HepG2 (cell line): ENCODE data around the gene ZNF511. TPM values are rescaled to one million over a fixed set of nuclear protein-coding genes. Genes with fewer than 3 reads are reported as not detected.

Experiments used
- ELF1 ChIP-seq: sonication (generic); formaldehyde crosslinking; IDR thresholded peaks from 2 replicates; pipeline ENCODE4 v1.4.0; 2020; ENCODE audit warnings: missing genetic modification reagents
- ELF4 ChIP-seq: sonication (generic); formaldehyde crosslinking; IDR thresholded peaks from 2 replicates; pipeline ENCODE4 v1.5.0; 2020; ENCODE audit warnings: missing genetic modification reagents, mild to moderate bottlenecking, moderate library complexity, borderline replicate concordance
- HNRNPL ChIP-seq: fragments of 200-400 bp; formaldehyde crosslinking; IDR thresholded peaks from 2 replicates; pipeline ENCODE4 v1.6.1; 2017; ENCODE audit warnings: mild to moderate bottlenecking, low read depth, low read length
- NR3C1 ChIP-seq: sonication (generic); formaldehyde crosslinking; IDR thresholded peaks from 2 replicates; pipeline ENCODE4 v1.4.0; 2020; ENCODE audit warnings: missing genetic modification reagents
- PLRG1 ChIP-seq: fragments of 450-650 bp; conservative IDR thresholded peaks from 2 replicates; pipeline ENCODE4 v1.6.1; 2016
- SNAI1 ChIP-seq: sonication (generic); formaldehyde crosslinking; IDR thresholded peaks from 2 replicates; pipeline ENCODE4 v1.5.0; 2020; ENCODE audit warnings: mild to moderate bottlenecking, missing genetic modification reagents, borderline replicate concordance
- XBP1 ChIP-seq: sonication (generic); formaldehyde crosslinking; IDR thresholded peaks from 2 replicates; pipeline ENCODE4 v1.5.0; 2020; ENCODE audit warnings: missing genetic modification reagents
- ZBTB39 ChIP-seq: sonication (generic); formaldehyde crosslinking; IDR thresholded peaks from 2 replicates; pipeline ENCODE4 v1.5.0; 2020; ENCODE audit warnings: missing genetic modification reagents
- ZNF17 ChIP-seq: sonication (generic); formaldehyde crosslinking; IDR thresholded peaks from 2 replicates; pipeline ENCODE4 v1.5.0; 2020; ENCODE audit warnings: mild to moderate bottlenecking, missing genetic modification reagents
- ZNF496 ChIP-seq: sonication (generic); formaldehyde crosslinking; IDR thresholded peaks from 2 replicates; pipeline ENCODE4 v1.8.1; 2023; ENCODE audit warnings: mild to moderate bottlenecking, moderate library complexity, missing genetic modification reagents; ENCODE audit not compliant: insufficient replicate concordance
- ZNF781 ChIP-seq: sonication (generic); formaldehyde crosslinking; IDR thresholded peaks from 2 replicates; pipeline ENCODE4 v1.5.1; 2020; ENCODE audit warnings: borderline replicate concordance, mild to moderate bottlenecking, missing genetic modification reagents; ENCODE audit errors: not compliant biosample characterization
- polyA plus RNA-seq, 8 experiments: library from polyadenylated mRNA; depleted of rRNA in 3 of 8; stranded (reverse) in 7 of 8; unstranded in 1 of 8; fragments of >200 nt; fragmentation: Illumina TruSeq in 4 of 8; extraction: Trizol in 4 of 8; gene quantifications; 2 replicates each; pipeline versions ENCODE4 v1.2.1 to v1.2.3, GENCODE V29; 2011 to 2016; ENCODE audit warnings: low read depth in 4 of 8, missing spikeins in 1 of 8, mixed read lengths in 1 of 8; ENCODE audit not compliant: insufficient read depth in 1 of 8
- total RNA-seq, 5 experiments: library from RNA; depleted of rRNA; stranded (reverse); fragments of >200 nt; fragmentation: Illumina TruSeq; extraction: Trizol; gene quantifications; 2 replicates each; pipeline ENCODE4 v1.2.3, GENCODE V29; 2016; ENCODE audit warnings: low read depth in 1 of 5
- TF ChIP-seq, protein P1 (sequence below), 2 experiments: IDR thresholded peaks; 2 replicates each; pipeline ENCODE4 v1.6.1; 2011 to 2012; ENCODE audit warnings: low read length in 2 of 2, borderline replicate concordance in 1 of 2, low read depth in 1 of 2, mild to moderate bottlenecking in 1 of 2, moderate library complexity in 1 of 2
- TF ChIP-seq, protein P2 (sequence below): sonication (generic); formaldehyde crosslinking; IDR thresholded peaks from 2 replicates; pipeline ENCODE4 v1.4.0; 2020; ENCODE audit warnings: missing genetic modification reagents
- TF ChIP-seq, protein P3 (sequence below): sonication (generic); formaldehyde crosslinking; IDR thresholded peaks from 2 replicates; pipeline ENCODE4 v1.4.0; 2020; ENCODE audit warnings: missing genetic modification reagents
- TF ChIP-seq, protein P4 (sequence below): sonication (generic); formaldehyde crosslinking; conservative IDR thresholded peaks from 2 replicates; pipeline ENCODE4 v1.8.1; 2023; ENCODE audit warnings: missing genetic modification reagents

The ZNF511 gene
- total and polyA plus RNA-seq, 2 of the 13 experiments (the other 11 are each of a cell fraction or from before 2014, with no cell fraction given), result 35.6 to 66.4 TPM

DNA sequence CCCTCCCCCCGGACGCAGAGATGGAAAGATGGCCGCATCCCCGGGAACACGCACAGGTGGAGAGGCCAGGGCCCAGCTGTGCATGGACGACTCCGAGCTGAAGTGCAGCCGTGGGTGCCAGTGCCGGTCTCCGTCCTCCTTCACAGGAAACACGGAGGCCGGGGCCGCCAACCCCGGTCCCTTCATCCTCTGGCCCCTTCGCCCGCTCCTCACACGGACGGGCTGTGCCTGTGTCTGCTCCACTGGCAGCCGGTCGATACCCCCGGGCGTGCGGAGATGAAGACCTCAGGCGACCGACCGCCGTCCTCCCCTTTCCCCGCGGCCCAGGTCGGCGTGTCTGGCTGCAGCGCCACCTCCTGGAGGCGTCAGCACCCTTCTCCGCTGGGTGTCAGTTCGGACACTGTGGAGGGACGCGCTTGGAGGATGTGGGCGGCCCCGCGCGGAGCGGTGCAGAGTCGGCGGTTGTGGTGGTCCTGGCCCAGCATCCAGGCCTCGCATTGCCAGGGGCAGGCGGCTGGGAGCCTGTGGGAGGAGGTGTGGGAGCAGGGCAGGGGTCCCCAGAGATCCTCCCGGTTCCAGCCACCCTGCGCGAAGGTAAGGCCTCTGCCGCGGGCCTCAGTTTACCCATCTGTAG, 9.9 kb downstream of the ZNF511 start (continued):
- TF ChIP-seq, protein P1, sequence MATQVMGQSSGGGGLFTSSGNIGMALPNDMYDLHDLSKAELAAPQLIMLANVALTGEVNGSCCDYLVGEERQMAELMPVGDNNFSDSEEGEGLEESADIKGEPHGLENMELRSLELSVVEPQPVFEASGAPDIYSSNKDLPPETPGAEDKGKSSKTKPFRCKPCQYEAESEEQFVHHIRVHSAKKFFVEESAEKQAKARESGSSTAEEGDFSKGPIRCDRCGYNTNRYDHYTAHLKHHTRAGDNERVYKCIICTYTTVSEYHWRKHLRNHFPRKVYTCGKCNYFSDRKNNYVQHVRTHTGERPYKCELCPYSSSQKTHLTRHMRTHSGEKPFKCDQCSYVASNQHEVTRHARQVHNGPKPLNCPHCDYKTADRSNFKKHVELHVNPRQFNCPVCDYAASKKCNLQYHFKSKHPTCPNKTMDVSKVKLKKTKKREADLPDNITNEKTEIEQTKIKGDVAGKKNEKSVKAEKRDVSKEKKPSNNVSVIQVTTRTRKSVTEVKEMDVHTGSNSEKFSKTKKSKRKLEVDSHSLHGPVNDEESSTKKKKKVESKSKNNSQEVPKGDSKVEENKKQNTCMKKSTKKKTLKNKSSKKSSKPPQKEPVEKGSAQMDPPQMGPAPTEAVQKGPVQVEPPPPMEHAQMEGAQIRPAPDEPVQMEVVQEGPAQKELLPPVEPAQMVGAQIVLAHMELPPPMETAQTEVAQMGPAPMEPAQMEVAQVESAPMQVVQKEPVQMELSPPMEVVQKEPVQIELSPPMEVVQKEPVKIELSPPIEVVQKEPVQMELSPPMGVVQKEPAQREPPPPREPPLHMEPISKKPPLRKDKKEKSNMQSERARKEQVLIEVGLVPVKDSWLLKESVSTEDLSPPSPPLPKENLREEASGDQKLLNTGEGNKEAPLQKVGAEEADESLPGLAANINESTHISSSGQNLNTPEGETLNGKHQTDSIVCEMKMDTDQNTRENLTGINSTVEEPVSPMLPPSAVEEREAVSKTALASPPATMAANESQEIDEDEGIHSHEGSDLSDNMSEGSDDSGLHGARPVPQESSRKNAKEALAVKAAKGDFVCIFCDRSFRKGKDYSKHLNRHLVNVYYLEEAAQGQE (IDR thresholded peaks at IDR 0.05; ENCODE audit: borderline replicate concordance in 1 of 2, low read depth in 1 of 2, low read length in 2 of 2), result no peak
- TF ChIP-seq ZBTB39 (no peak), NR3C1 (CRISPR knock-in tag) (no peak), ZNF496 (CRISPR knock-in tag) (no peak), HNRNPL (0 out of 2 replicates have a peak, but pooled peaks have one; percentile 52), SNAI1 (CRISPR knock-in tag) (no peak), ZNF17 (CRISPR knock-in tag) (no peak), ZNF781 (CRISPR knock-in tag) (no peak), ELF4 (CRISPR knock-in tag) (no peak), XBP1 (CRISPR knock-in tag) (no peak), PLRG1 (no peak), ELF1 (CRISPR knock-in tag) (no peak)
- TF ChIP-seq, protein P2, sequence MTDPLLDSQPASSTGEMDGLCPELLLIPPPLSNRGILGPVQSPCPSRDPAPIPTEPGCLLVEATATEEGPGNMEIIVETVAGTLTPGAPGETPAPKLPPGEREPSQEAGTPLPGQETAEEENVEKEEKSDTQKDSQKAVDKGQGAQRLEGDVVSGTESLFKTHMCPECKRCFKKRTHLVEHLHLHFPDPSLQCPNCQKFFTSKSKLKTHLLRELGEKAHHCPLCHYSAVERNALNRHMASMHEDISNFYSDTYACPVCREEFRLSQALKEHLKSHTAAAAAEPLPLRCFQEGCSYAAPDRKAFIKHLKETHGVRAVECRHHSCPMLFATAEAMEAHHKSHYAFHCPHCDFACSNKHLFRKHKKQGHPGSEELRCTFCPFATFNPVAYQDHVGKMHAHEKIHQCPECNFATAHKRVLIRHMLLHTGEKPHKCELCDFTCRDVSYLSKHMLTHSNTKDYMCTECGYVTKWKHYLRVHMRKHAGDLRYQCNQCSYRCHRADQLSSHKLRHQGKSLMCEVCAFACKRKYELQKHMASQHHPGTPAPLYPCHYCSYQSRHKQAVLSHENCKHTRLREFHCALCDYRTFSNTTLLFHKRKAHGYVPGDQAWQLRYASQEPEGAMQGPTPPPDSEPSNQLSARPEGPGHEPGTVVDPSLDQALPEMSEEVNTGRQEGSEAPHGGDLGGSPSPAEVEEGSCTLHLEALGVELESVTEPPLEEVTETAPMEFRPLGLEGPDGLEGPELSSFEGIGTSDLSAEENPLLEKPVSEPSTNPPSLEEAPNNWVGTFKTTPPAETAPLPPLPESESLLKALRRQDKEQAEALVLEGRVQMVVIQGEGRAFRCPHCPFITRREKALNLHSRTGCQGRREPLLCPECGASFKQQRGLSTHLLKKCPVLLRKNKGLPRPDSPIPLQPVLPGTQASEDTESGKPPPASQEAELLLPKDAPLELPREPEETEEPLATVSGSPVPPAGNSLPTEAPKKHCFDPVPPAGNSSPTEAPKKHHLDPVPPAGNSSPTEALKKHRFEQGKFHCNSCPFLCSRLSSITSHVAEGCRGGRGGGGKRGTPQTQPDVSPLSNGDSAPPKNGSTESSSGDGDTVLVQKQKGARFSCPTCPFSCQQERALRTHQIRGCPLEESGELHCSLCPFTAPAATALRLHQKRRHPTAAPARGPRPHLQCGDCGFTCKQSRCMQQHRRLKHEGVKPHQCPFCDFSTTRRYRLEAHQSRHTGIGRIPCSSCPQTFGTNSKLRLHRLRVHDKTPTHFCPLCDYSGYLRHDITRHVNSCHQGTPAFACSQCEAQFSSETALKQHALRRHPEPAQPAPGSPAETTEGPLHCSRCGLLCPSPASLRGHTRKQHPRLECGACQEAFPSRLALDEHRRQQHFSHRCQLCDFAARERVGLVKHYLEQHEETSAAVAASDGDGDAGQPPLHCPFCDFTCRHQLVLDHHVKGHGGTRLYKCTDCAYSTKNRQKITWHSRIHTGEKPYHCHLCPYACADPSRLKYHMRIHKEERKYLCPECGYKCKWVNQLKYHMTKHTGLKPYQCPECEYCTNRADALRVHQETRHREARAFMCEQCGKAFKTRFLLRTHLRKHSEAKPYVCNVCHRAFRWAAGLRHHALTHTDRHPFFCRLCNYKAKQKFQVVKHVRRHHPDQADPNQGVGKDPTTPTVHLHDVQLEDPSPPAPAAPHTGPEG (CRISPR knock-in tag), result no peak
- TF ChIP-seq, protein P3, sequence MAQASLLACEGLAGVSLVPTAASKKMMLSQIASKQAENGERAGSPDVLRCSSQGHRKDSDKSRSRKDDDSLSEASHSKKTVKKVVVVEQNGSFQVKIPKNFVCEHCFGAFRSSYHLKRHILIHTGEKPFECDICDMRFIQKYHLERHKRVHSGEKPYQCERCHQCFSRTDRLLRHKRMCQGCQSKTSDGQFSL (CRISPR knock-in tag), result no peak
- TF ChIP-seq, protein P4, sequence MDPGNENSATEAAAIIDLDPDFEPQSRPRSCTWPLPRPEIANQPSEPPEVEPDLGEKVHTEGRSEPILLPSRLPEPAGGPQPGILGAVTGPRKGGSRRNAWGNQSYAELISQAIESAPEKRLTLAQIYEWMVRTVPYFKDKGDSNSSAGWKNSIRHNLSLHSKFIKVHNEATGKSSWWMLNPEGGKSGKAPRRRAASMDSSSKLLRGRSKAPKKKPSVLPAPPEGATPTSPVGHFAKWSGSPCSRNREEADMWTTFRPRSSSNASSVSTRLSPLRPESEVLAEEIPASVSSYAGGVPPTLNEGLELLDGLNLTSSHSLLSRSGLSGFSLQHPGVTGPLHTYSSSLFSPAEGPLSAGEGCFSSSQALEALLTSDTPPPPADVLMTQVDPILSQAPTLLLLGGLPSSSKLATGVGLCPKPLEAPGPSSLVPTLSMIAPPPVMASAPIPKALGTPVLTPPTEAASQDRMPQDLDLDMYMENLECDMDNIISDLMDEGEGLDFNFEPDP (CRISPR knock-in tag), result no peak
